GM04504 (cell line): ENCODE data around the gene GALNT15.

Source experiments
- DNase-seq: peaks from one replicate; pipeline ENCODE4 v3.0.0-alpha.2; 2012; ENCODE audit warnings: low read depth

GALNT15 gene

GRCh38 chr3:16188071-16188470 is 13.6 kb downstream of the GALNT15 start:
- no peak for DNase-seq

GRCh38 chr3:16189201-16189600 is 14.7 kb downstream of the GALNT15 start:
- no peak for DNase-seq

- DNase-seq: no peak
Measured at GRCh38 chr3:16190704-16191103, 16.2 kb downstream of the GALNT15 start.

- DNase-seq: no peak
Measured at GRCh38 chr3:16191591-16191990, 17.1 kb downstream of the GALNT15 start.

- DNase-seq: no peak
Measured at GRCh38 chr3:16192176-16192811, 17.8 kb downstream of the GALNT15 start.

GRCh38 chr3:16198427-16198826 is 23.9 kb downstream of the GALNT15 start:
- DNase-seq: no peak

GRCh38 chr3:16199769-16200168 is 25.3 kb downstream of the GALNT15 start:
- DNase-seq: no peak

GRCh38 chr3:16200411-16200810 is 25.9 kb downstream of the GALNT15 start:
- DNase-seq: no peak

GRCh38 chr3:16203031-16203430 is 28.6 kb downstream of the GALNT15 start:
- DNase-seq: no peak

- no peak for DNase-seq
Measured at GRCh38 chr3:16203671-16204629, 29.5 kb downstream of the GALNT15 start.

- no peak for DNase-seq
Measured at GRCh38 chr3:16204751-16205150, 30.3 kb downstream of the GALNT15 start.

- DNase-seq: no peak
Measured at GRCh38 chr3:16205156-16205870, 30.8 kb downstream of the GALNT15 start.

GRCh38 chr3:16207031-16207430 is 32.6 kb downstream of the GALNT15 start:
- no peak for DNase-seq

- peak; percentile 19 for DNase-seq
Measured at GRCh38 chr3:16211176-16211904, 36.9 kb downstream of the GALNT15 start.

GRCh38 chr3:16214366-16214765 is 39.9 kb downstream of the GALNT15 start:
- DNase-seq: no peak

GRCh38 chr3:16216373-16216935 is 42.0 kb downstream of the GALNT15 start:
- DNase-seq: no peak

GRCh38 chr3:16219777-16220176 is 45.3 kb downstream of the GALNT15 start:
- no peak for DNase-seq

GRCh38 chr3:16221990-16222389 is 47.5 kb downstream of the GALNT15 start:
- DNase-seq: no peak

- no peak for DNase-seq
Measured at GRCh38 chr3:16222547-16222946, 48.1 kb downstream of the GALNT15 start.

- DNase-seq: no peak
Measured at GRCh38 chr3:16224325-16224724, 49.8 kb downstream of the GALNT15 start.

GRCh38 chr3:16227566-16227965 is 53.1 kb downstream of the GALNT15 start:
- no peak for DNase-seq

- DNase-seq: no peak
Measured at GRCh38 chr3:16229681-16230080, 55.2 kb downstream of the GALNT15 start.
